GM21367 (cell line): ENCODE measurements around the gene MBNL3.

ENCODE experiments used
- ATAC-seq: cut with Tn5 transposase; IDR thresholded peaks from one replicate; pipeline ENCODE4 v1.9.1; 2021; ENCODE audit not compliant: unreplicated experiment

Gene MBNL3

GRCh38 chrX:132423323-132423722 lies 65.5 kb downstream of the MBNL3 start:
- no peak for ATAC-seq

GRCh38 chrX:132415012-132415411 lies 73.8 kb downstream of the MBNL3 start:
- ATAC-seq = no peak

GRCh38 chrX:132414404-132414803 lies 74.4 kb downstream of the MBNL3 start:
- ATAC-seq = no peak

GRCh38 chrX:132413459-132413858 lies 75.4 kb downstream of the MBNL3 start:
- ATAC-seq = no peak

- ATAC-seq = no peak
These were observed 76.6 kb downstream of the MBNL3 start for GRCh38 chrX:132412208-132412607.

GRCh38 chrX:132411310-132411977 lies 77.4 kb downstream of the MBNL3 start:
- ATAC-seq = no peak

- ATAC-seq = no peak
These were observed 78.9 kb downstream of the MBNL3 start for GRCh38 chrX:132409780-132410556.

GRCh38 chrX:132407691-132408090 lies 81.1 kb downstream of the MBNL3 start:
- ATAC-seq = no peak

- no peak for ATAC-seq
These were observed 82.7 kb downstream of the MBNL3 start for GRCh38 chrX:132406106-132406505.

- no peak for ATAC-seq
These were observed 84.6 kb downstream of the MBNL3 start for GRCh38 chrX:132404266-132404665.

GRCh38 chrX:132401935-132402334 lies 86.9 kb downstream of the MBNL3 start:
- ATAC-seq = no peak

GRCh38 chrX:132400706-132401105 lies 88.1 kb downstream of the MBNL3 start:
- ATAC-seq = no peak

- no peak for ATAC-seq
These were observed 93.2 kb downstream of the MBNL3 start for GRCh38 chrX:132395645-132396044.

GRCh38 chrX:132395026-132395425 lies 93.8 kb downstream of the MBNL3 start:
- ATAC-seq = no peak

GRCh38 chrX:132394591-132394990 lies 94.2 kb downstream of the MBNL3 start:
- no peak for ATAC-seq

- ATAC-seq = no peak
These were observed 94.8 kb downstream of the MBNL3 start for GRCh38 chrX:132393992-132394391.

- no peak for ATAC-seq
These were observed 95.4 kb downstream of the MBNL3 start for GRCh38 chrX:132393485-132393884.

GRCh38 chrX:132393085-132393484 lies 95.8 kb downstream of the MBNL3 start:
- ATAC-seq = no peak

- ATAC-seq = no peak
These were observed 98.0 kb downstream of the MBNL3 start for GRCh38 chrX:132390792-132391191.

GRCh38 chrX:132389480-132389879 lies 99.4 kb downstream of the MBNL3 start:
- ATAC-seq = no peak

- no peak for ATAC-seq
These were observed 100.5 kb downstream of the MBNL3 start for GRCh38 chrX:132388371-132388770.

GRCh38 chrX:132384301-132384700 lies 104.5 kb downstream of the MBNL3 start:
- no peak for ATAC-seq

- ATAC-seq = no peak
These were observed 106.8 kb downstream of the MBNL3 start for GRCh38 chrX:132382068-132382467.
